ENCODE measurements around the gene EPHA4.

The EPHA4 gene

GRCh38 chr2:221504905-221505304 lies 67.2 kb downstream of the EPHA4 start:
- no CpG with 5 or more reads among the region's 1 CpG for WGBS
- peaks cover 8% of the 10 kb centered on the region for H3K4me1 ChIP-seq (ENCODE audit: control insufficient read depth, insufficient read depth, low read depth, low read length)
- no peaks in the 10 kb centered on the region for H3K27me3 ChIP-seq (ENCODE audit: control insufficient read depth in 1 of 2, insufficient read depth in 1 of 2, low read length in 2 of 2)
- no peak overlapping the region for H4K91ac ChIP-seq (ENCODE audit: low read length)
- no peak overlapping the region for H2BK15ac ChIP-seq (ENCODE audit: low read depth, poor library complexity, severe bottlenecking)
- peaks cover 2 to 9% of the 10 kb centered on the region in 2 experiments for H3K36me3 ChIP-seq (ENCODE audit: control insufficient read depth in 1 of 2, insufficient read depth in 2 of 2, low read depth in 1 of 2, low read length in 2 of 2)
- H2BK5ac ChIP-seq (ENCODE audit: low read depth, low read length, poor library complexity, severe bottlenecking): no peak overlapping the region
- no peak overlapping the region for H3K4ac ChIP-seq (ENCODE audit: low read depth in 1 of 2, low read length in 2 of 2)
- no peaks in the 10 kb centered on the region for H3K9me3 ChIP-seq (ENCODE audit: control insufficient read depth, low read length)
- H3K23ac ChIP-seq (ENCODE audit: low read length in 2 of 2): no peak overlapping the region
- H3K9ac ChIP-seq (ENCODE audit: low read length): no peak overlapping the region
- no peak overlapping the region for H3K4me2 ChIP-seq (ENCODE audit: low read length, poor library complexity, severe bottlenecking)
- peaks cover 14% of the 10 kb centered on the region for H3K79me1 ChIP-seq (replicated peaks; ENCODE audit: low read length, poor library complexity, severe bottlenecking)
- no peak overlapping the region for H2BK120ac ChIP-seq (ENCODE audit: low read depth, low read length)
- no peak overlapping the region for H3K4me3 ChIP-seq (ENCODE audit: insufficient read depth in 1 of 2, low read depth in 1 of 2, low read length in 2 of 2)
- H3K14ac ChIP-seq (ENCODE audit: low read length in 2 of 2): no peak overlapping the region
- H3K18ac ChIP-seq (ENCODE audit: low read depth in 1 of 2, low read length in 2 of 2): no peak overlapping the region
- no peak for DNase-seq
- H3K27ac ChIP-seq (ENCODE audit: low read length, poor library complexity, severe bottlenecking): no peak overlapping the region
- no peak overlapping the region for H2AFZ ChIP-seq (ENCODE audit: low read depth, low read length)
- H4K8ac ChIP-seq (ENCODE audit: low read length): no peak overlapping the region
- no peak overlapping the region for H2BK12ac ChIP-seq (ENCODE audit: low read length in 2 of 2)
- H2AK5ac ChIP-seq (ENCODE audit: low read length, severe bottlenecking): no peak overlapping the region

- peaks cover 2 to 10% of the 10 kb centered on the region in 2 experiments for H3K36me3 ChIP-seq (ENCODE audit: control insufficient read depth in 1 of 2, insufficient read depth in 2 of 2, low read depth in 1 of 2, low read length in 2 of 2)
- H4K91ac ChIP-seq (ENCODE audit: low read length): no peak overlapping the region
- H2AFZ ChIP-seq (ENCODE audit: low read depth, low read length): no peak overlapping the region
- no peak overlapping the region for H3K4ac ChIP-seq (ENCODE audit: low read depth in 1 of 2, low read length in 2 of 2)
- H3K27me3 ChIP-seq (ENCODE audit: control insufficient read depth in 1 of 2, insufficient read depth in 1 of 2, low read length in 2 of 2): no peaks in the 10 kb centered on the region
- no peak overlapping the region for H2BK120ac ChIP-seq (ENCODE audit: low read depth, low read length)
- no peak overlapping the region for H3K9ac ChIP-seq (ENCODE audit: low read length)
- H3K4me1 ChIP-seq (ENCODE audit: control insufficient read depth, insufficient read depth, low read depth, low read length): peaks cover 8% of the 10 kb centered on the region
- WGBS: no CpG with 5 or more reads among the region's 2 CpGs
- no peak overlapping the region for H2BK5ac ChIP-seq (ENCODE audit: low read depth, low read length, poor library complexity, severe bottlenecking)
- H4K8ac ChIP-seq (ENCODE audit: low read length): no peak overlapping the region
- H3K23ac ChIP-seq (ENCODE audit: low read length in 2 of 2): no peak overlapping the region
- H3K14ac ChIP-seq (ENCODE audit: low read length in 2 of 2): no peak overlapping the region
- H2AK5ac ChIP-seq (ENCODE audit: low read length, severe bottlenecking): no peak overlapping the region
- H2BK12ac ChIP-seq (ENCODE audit: low read length in 2 of 2): no peak overlapping the region
- H3K79me1 ChIP-seq (replicated peaks; ENCODE audit: low read length, poor library complexity, severe bottlenecking): peaks cover 13% of the 10 kb centered on the region
- H2BK15ac ChIP-seq (ENCODE audit: low read depth, poor library complexity, severe bottlenecking): no peak overlapping the region
- no peaks in the 10 kb centered on the region for H3K9me3 ChIP-seq (ENCODE audit: control insufficient read depth, low read length)
- H3K4me3 ChIP-seq (ENCODE audit: insufficient read depth in 1 of 2, low read depth in 1 of 2, low read length in 2 of 2): no peak overlapping the region
- DNase-seq: no peak
- no peak overlapping the region for H3K4me2 ChIP-seq (ENCODE audit: low read length, poor library complexity, severe bottlenecking)
- H3K27ac ChIP-seq (ENCODE audit: low read length, poor library complexity, severe bottlenecking): no peak overlapping the region
- no peak overlapping the region for H3K18ac ChIP-seq (ENCODE audit: low read depth in 1 of 2, low read length in 2 of 2)
Measured at GRCh38 chr2:221503965-221504364, 68.1 kb downstream of the EPHA4 start.

GRCh38 chr2:221502270-221503010 lies 69.7 kb downstream of the EPHA4 start:
- Histone ChIP-seq H3K18ac (ENCODE audit: low read depth in 1 of 2, low read length in 2 of 2) (peak overlapping the region in 1 of 2 experiments; percentile 8), H2AFZ (ENCODE audit: low read depth, low read length) (no peak overlapping the region), H3K4me1 (ENCODE audit: control insufficient read depth, insufficient read depth, low read depth, low read length) (peaks cover 8% of the 10 kb centered on the region), H2BK120ac (ENCODE audit: low read depth, low read length) (no peak overlapping the region), H3K9me3 (ENCODE audit: control insufficient read depth, low read length) (no peaks in the 10 kb centered on the region), H3K14ac (ENCODE audit: low read length in 2 of 2) (no peak overlapping the region), H3K36me3 (ENCODE audit: control insufficient read depth in 1 of 2, insufficient read depth in 2 of 2, low read depth in 1 of 2, low read length in 2 of 2) (peaks cover 3 to 10% of the 10 kb centered on the region in 2 experiments), H4K8ac (ENCODE audit: low read length) (no peak overlapping the region), H3K23ac (ENCODE audit: low read length in 2 of 2) (no peak overlapping the region), H2BK12ac (ENCODE audit: low read length in 2 of 2) (peak overlapping the region in 1 of 2 experiments; percentile 60), H3K4ac (ENCODE audit: low read depth in 1 of 2, low read length in 2 of 2) (no peak overlapping the region), H3K27me3 (ENCODE audit: control insufficient read depth in 1 of 2, insufficient read depth in 1 of 2, low read length in 2 of 2) (no peaks in the 10 kb centered on the region), H3K9ac (ENCODE audit: low read length) (peak overlapping the region; percentile 83), H2AK5ac (ENCODE audit: low read length, severe bottlenecking) (no peak overlapping the region), H2BK5ac (ENCODE audit: low read depth, low read length, poor library complexity, severe bottlenecking) (peak overlapping the region; percentile 63), H3K79me1 (replicated peaks; ENCODE audit: low read length, poor library complexity, severe bottlenecking) (peaks cover 10% of the 10 kb centered on the region), H3K27ac (ENCODE audit: low read length, poor library complexity, severe bottlenecking) (peak overlapping the region; percentile 59), H3K4me2 (ENCODE audit: low read length, poor library complexity, severe bottlenecking) (peak overlapping the region; percentile 4), H4K91ac (ENCODE audit: low read length) (no peak overlapping the region), H2BK15ac (ENCODE audit: low read depth, poor library complexity, severe bottlenecking) (no peak overlapping the region), H3K4me3 (ENCODE audit: insufficient read depth in 1 of 2, low read depth in 1 of 2, low read length in 2 of 2) (peak overlapping the region in 1 of 2 experiments; percentile 70)
- 17% methylated on average over 7 of the region's 8 CpGs for WGBS
- DNase-seq: peak; percentile 80

- H4K8ac ChIP-seq (ENCODE audit: low read length): no peak overlapping the region
- no peaks in the 10 kb centered on the region for H3K9me3 ChIP-seq (ENCODE audit: control insufficient read depth, low read length)
- peaks cover 7 to 14% of the 10 kb centered on the region in 2 experiments for H3K36me3 ChIP-seq (ENCODE audit: control insufficient read depth in 1 of 2, insufficient read depth in 2 of 2, low read depth in 1 of 2, low read length in 2 of 2)
- H2BK5ac ChIP-seq (ENCODE audit: low read depth, low read length, poor library complexity, severe bottlenecking): peak overlapping the region; percentile 63
- H3K27me3 ChIP-seq (ENCODE audit: control insufficient read depth in 1 of 2, insufficient read depth in 1 of 2, low read length in 2 of 2): no peaks in the 10 kb centered on the region
- peaks cover 12% of the 10 kb centered on the region for H3K79me1 ChIP-seq (replicated peaks; ENCODE audit: low read length, poor library complexity, severe bottlenecking)
- peak overlapping the region; percentile 41 for H3K4me2 ChIP-seq (ENCODE audit: low read length, poor library complexity, severe bottlenecking)
- peak overlapping the region in 1 of 2 experiments; percentile 70 for H3K4me3 ChIP-seq (ENCODE audit: insufficient read depth in 1 of 2, low read depth in 1 of 2, low read length in 2 of 2)
- no peak overlapping the region for H3K14ac ChIP-seq (ENCODE audit: low read length in 2 of 2)
- DNase-seq: no peak
- 47% methylated on average over 4 of the region's 4 CpGs for whole genome bisulfite sequencing
- no peak overlapping the region for H4K91ac ChIP-seq (ENCODE audit: low read length)
- no peak overlapping the region for H3K4ac ChIP-seq (ENCODE audit: low read depth in 1 of 2, low read length in 2 of 2)
- no peak overlapping the region for H2BK120ac ChIP-seq (ENCODE audit: low read depth, low read length)
- H2AFZ ChIP-seq (ENCODE audit: low read depth, low read length): no peak overlapping the region
- H3K27ac ChIP-seq (ENCODE audit: low read length, poor library complexity, severe bottlenecking): peak overlapping the region; percentile 59
- peak overlapping the region in 1 of 2 experiments; percentile 34 for H3K18ac ChIP-seq (ENCODE audit: low read depth in 1 of 2, low read length in 2 of 2)
- no peak overlapping the region for H2AK5ac ChIP-seq (ENCODE audit: low read length, severe bottlenecking)
- H3K9ac ChIP-seq (ENCODE audit: low read length): peak overlapping the region; percentile 83
- H3K4me1 ChIP-seq (ENCODE audit: control insufficient read depth, insufficient read depth, low read depth, low read length): peaks cover 8% of the 10 kb centered on the region
- H3K23ac ChIP-seq (ENCODE audit: low read length in 2 of 2): no peak overlapping the region
- no peak overlapping the region for H2BK12ac ChIP-seq (ENCODE audit: low read length in 2 of 2)
- no peak overlapping the region for H2BK15ac ChIP-seq (ENCODE audit: low read depth, poor library complexity, severe bottlenecking)
Measured at GRCh38 chr2:221501883-221502269, 70.2 kb downstream of the EPHA4 start.
